Mucosa of gallbladder (tissue), 1 donor: ENCODE results near the gene KCNJ15. TPM values are rescaled to one million over a fixed set of nuclear protein-coding genes. Genes with fewer than 3 reads are reported as not detected.
"Not testable (repeated sequence)": the region's sequence is repeated elsewhere in the genome, so short reads cannot be mapped to it uniquely, and the experiment has no call there.

Source experiments
- DNase-seq: peaks from one replicate; pipeline ENCODE4 v3.0.0-alpha.2; 2020; ENCODE audit warnings: low spot score
- total RNA-seq: library from RNA; stranded (reverse); gene quantifications from one replicate; pipeline ENCODE4 v1.2.1, GENCODE V29; 2021
- donor health status: DM: no; HTN: no; CAD: no.

KCNJ15 gene
- total RNA-seq, 1 donor from 2014 or later: 158 TPM

DNA sequence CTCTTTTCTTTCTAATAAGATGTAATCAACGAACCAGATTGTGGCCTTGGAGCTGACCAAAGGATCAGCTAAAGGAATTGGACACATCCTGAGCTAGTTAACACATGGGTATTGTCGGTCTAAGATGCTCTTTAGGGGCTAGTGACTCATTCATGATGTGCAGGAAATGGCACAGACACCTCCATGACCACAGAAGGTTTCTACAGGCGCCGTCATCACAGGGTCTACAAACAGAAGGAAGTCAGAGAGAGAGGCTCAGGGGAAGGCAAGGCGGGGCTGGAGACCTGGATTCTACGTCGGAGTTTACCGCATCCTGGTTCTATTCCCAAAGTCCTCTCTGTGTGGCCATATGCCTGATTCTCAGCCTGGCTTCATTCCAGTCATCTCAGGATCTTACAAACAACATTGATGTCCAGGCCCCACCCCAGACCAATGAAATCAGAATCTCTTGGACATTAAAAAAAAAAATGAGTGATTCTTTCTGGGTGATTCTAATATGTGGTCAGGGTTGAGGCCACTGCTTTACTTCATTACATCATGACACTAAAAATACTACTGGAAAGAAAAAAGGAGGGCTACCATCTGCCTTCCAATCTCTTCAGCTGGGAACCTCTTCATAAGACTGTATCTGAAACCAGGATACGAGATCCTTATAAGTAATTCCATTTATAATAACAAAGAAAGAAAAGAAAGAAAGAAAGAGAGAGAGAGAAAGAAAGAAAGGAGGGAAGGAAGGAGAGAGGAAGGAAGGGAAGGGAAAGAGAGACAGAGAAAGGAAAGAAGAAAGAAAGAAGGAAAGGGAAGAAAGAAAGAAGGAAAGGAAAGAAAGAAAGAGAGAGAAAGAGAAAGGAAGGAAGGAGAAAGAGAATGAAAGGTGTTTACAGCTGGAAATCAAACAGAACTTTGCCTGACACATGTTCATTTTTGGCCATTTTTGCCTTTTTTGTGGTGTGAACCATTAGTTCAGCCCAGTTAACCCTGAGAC, 11.6 kb upstream of the KCNJ15 start:
- DNase-seq: no peak

DNA sequence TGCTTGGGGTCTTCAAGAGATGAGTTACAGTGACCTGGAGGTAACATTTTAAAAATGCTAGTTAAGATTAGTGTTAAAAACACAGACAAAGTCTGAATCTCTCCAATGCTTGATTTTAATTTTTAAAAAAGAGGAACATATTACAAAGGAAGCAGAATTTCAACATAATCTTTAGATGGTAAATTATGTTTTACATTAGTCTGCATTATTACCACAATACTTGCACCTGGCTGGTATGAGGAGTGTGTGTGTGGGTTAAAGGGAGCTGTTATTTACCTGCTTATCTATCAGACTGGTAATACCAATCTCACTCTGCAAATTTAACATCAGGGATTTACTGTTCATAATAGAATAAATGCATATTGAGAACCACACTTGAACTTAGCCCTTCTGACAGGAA, 10.3 kb upstream of the KCNJ15 start:
- no peak for DNase-seq

DNA sequence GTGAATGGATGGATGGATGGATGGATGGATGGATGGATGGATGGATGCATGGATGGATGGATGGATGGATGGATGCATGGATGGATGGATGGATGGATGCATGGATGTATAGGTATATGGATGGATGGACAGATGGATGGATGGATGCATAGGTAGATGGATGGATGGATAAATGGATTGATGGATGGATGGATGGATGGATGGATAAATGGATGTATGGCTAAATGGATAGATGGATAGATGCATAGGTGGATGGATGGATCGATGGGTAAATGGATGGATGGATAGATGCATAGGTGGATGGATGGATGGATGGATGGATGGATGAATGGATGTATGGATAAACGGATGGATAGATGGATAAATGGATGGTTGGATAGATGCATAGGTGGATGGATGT, 9.7 kb upstream of the KCNJ15 start:
- DNase-seq: not testable (repeated sequence)

DNA sequence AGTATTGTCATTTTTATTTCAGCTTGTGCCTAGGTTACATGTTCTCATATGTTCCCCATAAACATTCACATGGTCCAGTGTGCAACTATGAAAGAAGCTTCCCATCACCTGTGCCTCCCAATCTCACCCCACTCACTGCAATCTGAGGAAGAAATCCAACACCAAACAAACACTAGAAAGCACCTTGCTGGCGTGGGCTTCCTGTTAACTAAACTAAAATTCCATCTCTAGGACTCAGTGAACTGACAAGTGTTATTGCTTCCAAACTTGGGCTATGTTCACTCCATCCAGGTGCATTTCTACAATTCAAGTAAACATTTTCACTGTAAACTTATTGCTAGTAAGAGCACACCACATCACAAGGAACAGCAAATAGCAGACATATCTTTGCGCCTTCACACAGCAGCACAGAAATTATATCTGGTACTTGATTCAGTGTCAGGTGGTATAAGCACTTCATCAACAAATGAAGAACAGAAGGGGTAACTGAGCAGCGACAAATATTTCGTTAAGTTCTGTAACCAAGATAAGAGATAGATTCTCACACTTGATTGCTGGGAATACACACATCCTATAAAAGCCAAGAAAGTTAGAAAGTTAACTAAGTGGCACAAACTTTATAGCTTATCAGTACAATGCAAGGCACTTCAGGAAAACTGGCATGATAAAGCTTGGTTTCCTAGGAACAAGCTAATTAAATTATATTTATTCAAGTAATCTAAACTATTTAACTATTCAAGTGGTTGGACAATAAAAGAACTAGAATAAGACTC, 8.9 kb upstream of the KCNJ15 start:
- no peak for DNase-seq

DNA sequence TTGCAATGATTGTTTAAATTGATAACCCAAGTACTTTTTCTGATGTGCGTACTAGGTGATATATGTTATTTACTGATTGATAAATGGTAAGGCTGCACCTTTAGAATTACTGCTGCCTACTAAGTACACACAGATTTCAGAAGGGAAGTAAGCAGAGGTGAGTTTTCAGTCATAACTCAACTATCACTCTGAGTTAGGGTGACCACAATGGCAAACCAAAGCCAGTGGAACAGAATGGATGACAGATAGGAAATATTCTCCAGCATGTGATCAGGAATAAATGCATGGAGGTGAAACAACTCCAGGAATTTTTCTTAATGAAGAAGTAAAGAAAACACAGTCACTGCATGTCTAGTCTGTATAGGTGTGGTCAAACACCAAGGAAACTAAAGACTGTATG, 7.5 kb upstream of the KCNJ15 start:
- DNase-seq: no peak

DNA sequence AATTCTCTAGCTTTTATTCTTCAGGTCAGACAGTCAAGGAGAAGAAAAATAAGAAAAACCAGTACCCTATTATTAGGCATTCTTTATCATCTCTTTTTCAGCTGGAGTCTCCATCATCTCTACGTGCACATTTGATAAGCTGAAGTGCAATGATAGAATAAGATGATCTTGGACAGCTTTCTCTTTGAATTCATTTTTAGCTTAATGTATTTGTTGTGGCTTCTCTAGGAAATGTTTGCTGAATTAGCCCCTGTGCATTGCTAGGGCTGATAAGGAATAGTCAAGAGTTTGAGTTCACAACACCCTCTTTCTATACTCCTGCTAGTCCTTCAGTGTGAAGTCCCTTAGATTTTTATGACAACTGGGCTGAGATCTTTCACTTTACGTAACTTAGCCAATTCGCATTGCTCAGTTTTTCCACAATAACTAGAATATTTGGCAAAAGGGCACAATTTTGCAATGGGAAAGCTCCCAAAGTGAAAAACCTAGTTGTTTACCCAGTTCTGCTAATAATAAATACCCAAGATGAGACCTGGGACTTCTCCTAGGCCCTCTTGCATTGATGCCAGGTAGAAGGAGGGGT, 7.0 kb upstream of the KCNJ15 start:
- no peak for DNase-seq

DNA sequence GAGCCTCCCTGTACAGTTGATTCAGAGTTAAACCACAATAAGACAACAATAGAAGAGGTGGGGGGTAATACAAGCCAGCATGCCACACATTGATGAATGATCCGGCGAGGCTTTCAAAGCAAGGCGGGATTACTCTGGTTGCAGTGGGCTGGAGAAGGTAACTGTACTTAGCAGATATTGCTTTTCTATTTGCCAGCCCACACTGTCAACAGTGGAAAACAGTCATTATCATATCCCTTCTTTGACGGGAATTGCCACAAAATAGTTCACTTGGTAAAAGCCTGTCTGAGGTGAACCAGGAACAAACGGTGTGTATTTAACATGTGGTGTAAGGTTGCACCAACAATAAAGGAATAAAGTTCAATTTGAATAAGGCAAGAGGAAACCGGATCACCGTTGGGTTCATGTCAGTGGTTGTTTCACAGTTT, 5.8 kb upstream of the KCNJ15 start:
- DNase-seq: no peak

DNA sequence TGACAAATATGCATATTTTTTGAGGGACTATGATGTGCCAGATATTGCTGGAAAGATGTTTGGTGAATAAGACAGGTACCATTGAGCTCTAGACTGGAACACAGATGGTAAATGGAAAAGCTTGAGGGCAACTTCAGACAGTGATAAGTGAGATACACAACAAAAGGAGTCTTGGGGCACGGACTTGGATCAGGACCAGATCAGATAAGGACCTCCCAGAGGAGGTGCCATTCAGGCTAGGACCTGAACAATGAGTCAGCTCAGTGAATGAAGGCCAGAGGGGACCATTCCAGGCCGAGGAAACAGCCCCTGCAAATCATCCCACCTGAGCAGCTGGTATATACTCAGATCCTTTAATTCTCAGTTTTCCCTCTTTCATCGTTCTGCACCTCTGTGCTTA, 1.8 kb upstream of the KCNJ15 start:
- no peak for DNase-seq

DNA sequence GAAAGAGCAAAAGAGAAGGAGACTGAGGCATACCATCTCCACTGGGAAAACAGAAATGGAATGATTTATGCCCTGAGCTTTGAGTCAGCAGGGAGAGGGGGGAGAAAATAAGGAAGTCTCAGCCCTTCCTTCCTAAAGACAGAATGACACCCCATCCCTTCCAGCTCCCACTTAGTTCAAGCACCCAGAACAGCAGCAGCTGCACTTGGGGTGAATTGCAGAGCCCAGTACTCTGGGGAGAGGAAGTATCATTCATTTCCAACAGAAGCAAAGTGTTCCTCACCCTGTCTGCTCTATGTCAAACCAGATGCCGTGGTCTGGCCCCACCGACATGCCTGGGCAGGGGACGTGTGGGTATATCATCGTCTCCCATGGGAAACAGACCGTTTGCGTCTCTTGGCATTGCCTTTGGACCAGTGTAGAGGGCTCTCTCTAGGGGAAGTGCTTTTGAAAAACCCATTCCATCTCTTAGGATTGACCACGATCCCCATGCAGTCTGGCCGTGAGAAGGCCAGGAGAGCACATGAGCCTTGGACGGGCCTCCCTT, 1.1 kb upstream of the KCNJ15 start:
- DNase-seq: no peak

DNA sequence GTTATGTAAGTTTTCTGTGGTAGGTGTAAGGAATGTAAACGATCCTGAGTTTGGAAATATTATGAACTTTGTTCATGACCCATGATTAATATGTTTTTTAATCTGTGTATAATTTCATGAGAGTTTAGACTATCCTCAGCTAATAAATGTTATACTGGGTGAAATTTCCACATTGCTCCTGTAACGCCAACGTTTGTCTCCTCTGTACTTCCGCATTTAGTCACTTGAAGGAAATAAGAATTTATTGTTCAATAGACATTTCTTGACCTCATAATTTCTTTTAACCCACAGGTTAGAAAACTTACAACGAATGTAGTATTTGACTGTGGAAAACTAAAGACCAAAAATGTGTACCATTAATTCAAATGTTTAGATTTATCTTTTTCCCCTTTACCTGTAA, 876 bp downstream of the KCNJ15 start:
- DNase-seq: no peak

DNA sequence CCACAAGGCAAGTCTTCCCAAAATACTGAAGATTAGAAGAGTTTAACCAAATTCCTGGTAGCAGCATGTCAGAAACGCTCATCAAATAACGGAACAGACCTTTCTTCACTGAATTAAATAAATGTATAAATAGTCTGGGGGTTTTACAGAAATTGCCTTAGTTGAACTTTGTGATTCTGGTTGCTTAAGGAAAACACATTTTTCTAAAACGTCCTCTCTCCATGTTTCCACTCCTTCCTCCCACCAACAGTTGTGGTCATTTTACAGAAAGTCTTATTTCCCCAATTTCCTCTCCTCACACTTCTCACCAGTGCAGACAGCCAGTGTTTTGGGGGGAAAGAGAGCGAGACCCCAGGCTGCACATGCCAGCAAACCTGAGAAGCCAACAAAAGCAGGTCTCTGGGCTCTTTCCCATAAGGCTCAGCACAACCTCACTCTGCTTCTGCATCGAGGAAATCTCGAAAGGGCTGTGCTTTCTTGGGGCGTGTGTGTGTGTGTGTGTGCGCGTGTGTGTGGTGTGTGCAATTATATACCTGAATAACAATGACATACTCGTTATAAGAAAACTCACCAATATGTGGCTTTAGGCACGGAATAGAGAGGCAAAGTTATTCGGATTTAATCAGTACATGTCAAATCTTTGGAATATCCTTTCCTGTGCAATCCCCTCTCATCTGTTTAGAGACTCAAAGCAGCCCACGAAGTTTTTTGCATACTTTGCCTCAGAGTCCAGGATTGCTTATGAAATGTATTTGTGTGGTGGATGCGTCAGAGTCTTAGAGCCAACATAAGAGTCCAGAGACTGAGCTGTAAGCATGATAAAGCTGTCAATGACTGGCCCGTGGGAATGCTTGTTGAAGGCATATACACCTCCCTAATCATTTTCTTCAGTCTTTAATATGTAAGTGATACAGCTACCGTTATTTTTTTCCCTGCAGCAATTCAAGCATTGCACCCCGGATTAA, 2.0 kb downstream of the KCNJ15 start:
- no peak for DNase-seq

DNA sequence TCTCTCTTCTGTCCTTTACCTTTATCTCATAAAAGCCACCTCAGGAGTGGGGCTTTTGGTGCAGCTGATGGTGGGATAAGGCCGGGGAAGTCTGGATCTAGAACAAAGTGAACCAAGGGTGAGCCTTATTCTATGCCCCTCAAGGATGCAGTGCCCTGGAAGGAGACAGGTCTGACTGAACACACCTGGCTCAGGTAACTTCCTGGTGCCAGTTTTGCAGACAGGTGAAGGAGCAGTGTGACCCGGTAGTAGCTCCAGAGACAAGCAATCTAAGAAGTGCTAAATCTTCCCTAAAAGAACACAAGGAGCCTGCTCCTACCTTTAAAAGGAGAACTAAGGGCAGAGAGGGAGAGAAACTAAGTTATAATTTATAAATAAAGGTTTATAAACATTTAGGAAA, 2.9 kb downstream of the KCNJ15 start:
- DNase-seq: no peak

DNA sequence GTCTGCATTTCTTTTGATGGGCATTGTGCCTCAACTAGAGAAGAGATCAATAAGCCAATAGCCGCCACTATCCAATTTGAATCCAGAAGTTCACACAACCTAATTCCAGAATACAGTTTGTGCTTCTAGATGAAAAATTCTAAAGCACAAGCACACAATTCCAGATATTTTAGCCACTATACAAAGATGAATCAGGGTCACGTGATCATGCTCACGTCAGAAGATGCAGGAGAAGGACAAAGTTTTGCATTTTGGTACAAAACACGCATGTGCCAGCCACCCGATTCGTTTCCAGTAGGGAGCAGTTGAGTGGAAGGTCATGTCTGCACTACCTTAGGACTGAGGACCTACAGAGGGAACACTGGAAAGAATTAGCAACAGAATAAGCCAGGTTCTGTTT, 3.6 kb downstream of the KCNJ15 start:
- no peak for DNase-seq

DNA sequence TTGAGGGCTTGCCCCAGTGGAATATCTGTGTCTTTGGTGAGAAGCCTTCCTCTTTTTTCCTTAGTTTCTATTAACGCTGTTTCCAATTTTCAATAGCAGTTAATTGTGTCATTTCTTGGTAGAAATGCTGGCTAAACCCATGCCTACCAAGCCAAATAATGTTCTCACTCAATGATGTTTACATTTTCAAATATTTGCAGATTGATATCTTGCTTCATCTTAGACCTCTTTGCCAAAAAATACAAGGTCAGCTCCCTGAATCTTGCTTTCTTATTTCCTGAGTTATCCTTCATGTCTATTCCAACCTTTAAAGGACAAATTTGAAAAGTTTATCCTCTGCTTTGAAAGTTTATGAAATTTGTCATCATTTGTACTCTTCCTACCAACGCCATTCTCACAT, 5.1 kb downstream of the KCNJ15 start:
- no peak for DNase-seq

DNA sequence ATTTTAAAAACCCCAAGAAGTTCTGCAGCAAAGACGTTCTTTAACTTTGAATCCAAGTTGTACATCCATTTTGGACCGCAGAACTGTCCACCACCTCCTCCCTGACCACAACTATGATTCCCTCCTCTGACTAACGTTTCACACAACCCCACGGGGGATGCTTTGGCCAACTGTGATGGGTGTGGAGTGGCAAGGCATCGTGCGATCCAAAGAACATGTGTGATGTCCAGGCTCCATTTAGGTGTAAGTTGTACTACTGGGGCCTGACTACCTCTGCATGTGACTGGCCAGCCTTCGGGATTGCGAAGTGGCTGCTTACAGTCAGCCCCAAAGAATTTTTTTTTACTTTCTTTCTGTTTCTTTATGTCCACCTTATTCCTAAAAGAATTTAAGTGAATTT, 6.7 kb downstream of the KCNJ15 start:
- DNase-seq: no peak

DNA sequence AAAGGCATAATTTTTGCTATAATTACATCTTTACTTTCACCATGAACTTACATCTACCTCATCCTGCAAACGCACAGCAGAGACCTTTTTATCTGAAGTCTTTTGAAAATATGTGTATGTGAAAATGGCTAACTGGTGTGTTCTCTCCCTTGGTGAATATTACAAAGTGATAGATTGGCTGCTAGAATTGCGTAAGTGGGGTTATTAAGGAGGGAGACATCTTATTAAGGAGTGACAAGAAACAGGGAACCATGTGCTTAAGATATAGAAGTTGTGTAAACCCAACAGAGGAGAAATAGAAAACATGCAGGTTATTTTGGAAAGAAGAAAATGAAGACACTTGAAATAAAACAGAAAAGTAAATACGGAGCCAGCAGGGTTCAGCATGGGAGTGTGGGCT, 7.8 kb downstream of the KCNJ15 start:
- no peak for DNase-seq

DNA sequence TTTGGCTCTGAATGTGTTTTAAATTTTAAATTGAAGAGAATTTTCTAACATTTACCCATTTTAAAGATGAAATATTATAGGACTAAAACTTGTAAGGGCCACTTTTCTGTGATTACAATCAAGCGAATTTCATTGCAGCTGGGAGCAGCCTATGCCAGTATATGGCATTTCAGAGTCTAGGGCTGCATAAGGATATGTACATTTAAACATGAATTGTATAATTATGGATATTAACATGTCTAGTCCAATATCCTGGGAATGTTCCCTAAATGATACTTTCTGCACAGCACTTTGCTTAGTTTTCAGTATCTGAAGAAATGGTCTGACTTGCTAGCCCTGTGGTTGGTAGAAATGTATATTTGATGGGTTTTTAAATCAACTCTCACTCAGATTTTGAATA, 8.4 kb downstream of the KCNJ15 start:
- DNase-seq: no peak

DNA sequence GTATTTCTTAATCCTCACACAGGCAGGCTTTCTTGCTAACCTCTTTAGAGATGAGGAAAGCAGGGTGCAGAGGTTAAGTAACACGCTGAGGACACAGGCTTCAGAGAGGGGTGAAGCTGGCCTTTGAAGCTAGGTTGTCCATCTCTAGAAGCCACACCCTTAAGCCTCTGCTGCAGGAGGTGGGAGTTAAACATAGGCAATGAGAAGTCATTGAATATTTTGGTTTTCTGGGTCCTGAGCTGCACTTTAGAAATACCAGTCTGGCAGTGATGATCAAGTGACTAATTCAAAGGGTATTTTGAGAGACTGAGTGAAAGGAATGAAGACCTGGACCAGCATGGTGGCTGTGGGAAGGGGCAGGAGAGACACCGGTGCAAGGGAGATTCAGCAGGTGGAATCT, 9.9 kb downstream of the KCNJ15 start:
- no peak for DNase-seq

DNA sequence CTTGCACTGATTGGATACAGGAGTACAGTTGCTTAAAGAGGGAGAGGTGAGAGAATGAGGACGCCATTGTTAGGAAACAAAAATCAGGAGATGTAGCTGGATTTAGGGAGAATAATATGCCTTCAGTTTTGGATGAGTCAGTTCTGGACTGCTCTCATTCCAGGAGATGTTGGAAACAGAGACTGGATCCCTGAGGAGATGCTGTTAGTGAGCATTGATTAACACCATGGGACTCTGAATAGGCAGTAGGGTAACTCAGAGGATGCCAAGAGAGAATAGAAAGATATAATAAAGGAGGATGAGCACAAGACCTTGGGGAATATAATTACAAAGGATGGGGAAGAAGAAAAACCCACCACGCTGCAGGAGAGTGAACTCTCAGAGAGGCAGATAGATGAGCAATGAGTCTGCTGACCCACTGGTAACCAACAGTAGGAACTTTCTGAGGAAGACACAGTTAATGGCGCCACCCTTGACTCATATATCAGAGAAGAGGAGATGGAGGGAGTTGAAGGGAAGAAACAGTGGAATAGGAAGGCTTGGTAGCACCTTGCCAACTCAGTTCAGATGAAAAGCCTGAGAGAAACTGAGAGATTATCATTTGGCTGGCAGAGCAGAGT, 10.5 kb downstream of the KCNJ15 start:
- no peak for DNase-seq

DNA sequence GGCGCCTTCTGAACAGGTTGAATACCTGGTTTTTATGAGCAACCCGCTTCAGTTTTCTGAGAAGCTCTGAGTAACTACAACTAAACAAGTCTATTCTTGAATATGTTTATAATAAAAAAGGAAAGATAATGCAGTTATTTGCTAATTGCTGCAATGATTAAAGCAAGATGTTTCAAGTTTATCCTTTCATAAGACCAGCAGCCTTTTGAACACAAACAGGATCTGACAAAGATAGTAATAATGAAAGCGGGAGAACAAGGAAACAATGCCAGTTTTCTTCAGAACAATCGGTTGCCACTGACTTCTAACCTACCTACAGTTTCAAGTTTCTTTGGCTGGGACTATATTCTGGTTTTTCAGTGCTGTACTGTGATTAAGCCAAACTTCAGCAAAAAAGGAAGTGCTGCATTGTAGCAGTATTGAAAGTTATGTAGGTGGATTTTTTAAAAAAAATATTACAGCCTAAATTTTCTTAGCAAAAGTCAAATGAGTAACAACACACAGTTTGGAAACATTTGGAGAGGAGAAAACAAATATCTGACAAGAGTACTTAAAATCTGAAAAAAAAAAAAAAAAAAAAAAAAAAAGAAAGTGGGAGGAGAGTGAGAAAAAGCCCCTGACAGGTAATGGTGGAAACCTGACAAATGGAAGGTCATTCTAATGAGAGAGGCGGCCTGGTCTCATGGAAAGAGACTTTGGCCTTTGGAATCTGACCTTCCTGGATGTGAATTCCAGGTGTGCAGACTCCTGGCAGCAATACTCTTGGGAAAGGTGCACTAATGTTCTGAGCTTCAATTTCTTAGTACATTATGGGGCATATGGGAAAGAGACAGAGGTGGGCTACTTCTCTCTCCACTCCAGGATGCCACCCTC, 11.4 kb downstream of the KCNJ15 start:
- DNase-seq: peak; percentile 54
